HepG2 (cell line): ENCODE data around the gene ESRP2. TPM values are rescaled to one million over a fixed set of nuclear protein-coding genes. Genes with fewer than 3 reads are reported as not detected.

ENCODE experiments used
- AGO2 ChIP-seq: fragments of 200-400 bp; formaldehyde crosslinking; optimal IDR thresholded peaks from 2 replicates; pipeline ENCODE3; 2017; ENCODE audit warnings: mild to moderate bottlenecking, low read depth, low read length, moderate library complexity
- FOXA1 ChIP-seq, 2 experiments: fragments of 450-650 bp in 1 of 2; sonication (generic) in 1 of 2; formaldehyde crosslinking in 1 of 2; IDR thresholded peaks; 2 replicates each; pipeline versions ENCODE4 v1.4.0 to v1.6.1; 2016 to 2020; ENCODE audit warnings: missing genetic modification reagents in 1 of 2
- KDM5B ChIP-seq: sonication (generic); formaldehyde crosslinking; IDR thresholded peaks from 2 replicates; pipeline ENCODE4 v1.4.0; 2020; ENCODE audit warnings: missing genetic modification reagents, mild to moderate bottlenecking, borderline replicate concordance
- KLF13 ChIP-seq: sonication (generic); formaldehyde crosslinking; IDR thresholded peaks from 2 replicates; pipeline ENCODE4 v1.4.0; 2020; ENCODE audit warnings: mild to moderate bottlenecking, missing genetic modification reagents
- NAIF1 ChIP-seq: sonication (generic); formaldehyde crosslinking; IDR thresholded peaks from 2 replicates; pipeline ENCODE4 v1.5.0; 2020; ENCODE audit warnings: mild to moderate bottlenecking, missing genetic modification reagents, borderline replicate concordance
- NFE2L2 ChIP-seq: fragments of 150-350 bp; IDR thresholded peaks from 2 replicates; pipeline ENCODE4 v1.6.1; 2014; ENCODE audit warnings: low read length
- PAX8 ChIP-seq: sonication (generic); formaldehyde crosslinking; IDR thresholded peaks from 2 replicates; pipeline ENCODE4 v1.8.0; 2022; ENCODE audit warnings: mild to moderate bottlenecking, missing genetic modification reagents, borderline replicate concordance
- RFX1 ChIP-seq: fragments of 450-650 bp; IDR thresholded peaks from 2 replicates; pipeline ENCODE4 v1.6.1; 2017
- SRSF1 ChIP-seq: fragments of 200-400 bp; formaldehyde crosslinking; optimal IDR thresholded peaks from 2 replicates; pipeline ENCODE3; 2017; ENCODE audit warnings: mild to moderate bottlenecking, low read depth, low read length, moderate library complexity
- ZNF382 ChIP-seq: sonication (generic); formaldehyde crosslinking; IDR thresholded peaks from 2 replicates; pipeline ENCODE4 v1.5.0; 2020; ENCODE audit warnings: missing genetic modification reagents, mild to moderate bottlenecking, borderline replicate concordance
- ZNF749 ChIP-seq: sonication (generic); formaldehyde crosslinking; IDR thresholded peaks from 2 replicates; pipeline ENCODE4 v1.8.0; 2022; ENCODE audit warnings: mild to moderate bottlenecking, missing genetic modification reagents, moderate library complexity, borderline replicate concordance
- polyA plus RNA-seq, 8 experiments: library from polyadenylated mRNA; depleted of rRNA in 3 of 8; stranded (reverse) in 7 of 8; unstranded in 1 of 8; fragments of >200 nt; fragmentation: Illumina TruSeq in 4 of 8; extraction: Trizol in 4 of 8; gene quantifications; 2 replicates each; pipeline versions ENCODE4 v1.2.1 to v1.2.3, GENCODE V29; 2011 to 2016; ENCODE audit warnings: low read depth in 4 of 8, missing spikeins in 1 of 8, mixed read lengths in 1 of 8; ENCODE audit not compliant: insufficient read depth in 1 of 8
- total RNA-seq, 5 experiments: library from RNA; depleted of rRNA; stranded (reverse); fragments of >200 nt; fragmentation: Illumina TruSeq; extraction: Trizol; gene quantifications; 2 replicates each; pipeline ENCODE4 v1.2.3, GENCODE V29; 2016; ENCODE audit warnings: low read depth in 1 of 5
- TF ChIP-seq, protein P1 (sequence below): sonication (generic); formaldehyde crosslinking; IDR thresholded peaks from 2 replicates; pipeline ENCODE4 v1.5.0; 2020; ENCODE audit warnings: mild to moderate bottlenecking, missing genetic modification reagents, borderline replicate concordance
- TF ChIP-seq, protein P2 (sequence below): IDR thresholded peaks from 2 replicates; pipeline ENCODE4 v1.6.1; 2016; ENCODE audit warnings: missing compliant biosample characterization, missing genetic modification reagents, borderline replicate concordance
- TF ChIP-seq, protein P3 (sequence below): sonication (generic); formaldehyde crosslinking; IDR thresholded peaks from 2 replicates; pipeline ENCODE4 v1.4.0; 2020; ENCODE audit warnings: mild to moderate bottlenecking, missing genetic modification reagents

Gene ESRP2
- total and polyA plus RNA-seq, 2 of the 13 experiments (the other 11 are each of a cell fraction or from before 2014, with no cell fraction given) = 21.1 to 32.4 TPM

DNA sequence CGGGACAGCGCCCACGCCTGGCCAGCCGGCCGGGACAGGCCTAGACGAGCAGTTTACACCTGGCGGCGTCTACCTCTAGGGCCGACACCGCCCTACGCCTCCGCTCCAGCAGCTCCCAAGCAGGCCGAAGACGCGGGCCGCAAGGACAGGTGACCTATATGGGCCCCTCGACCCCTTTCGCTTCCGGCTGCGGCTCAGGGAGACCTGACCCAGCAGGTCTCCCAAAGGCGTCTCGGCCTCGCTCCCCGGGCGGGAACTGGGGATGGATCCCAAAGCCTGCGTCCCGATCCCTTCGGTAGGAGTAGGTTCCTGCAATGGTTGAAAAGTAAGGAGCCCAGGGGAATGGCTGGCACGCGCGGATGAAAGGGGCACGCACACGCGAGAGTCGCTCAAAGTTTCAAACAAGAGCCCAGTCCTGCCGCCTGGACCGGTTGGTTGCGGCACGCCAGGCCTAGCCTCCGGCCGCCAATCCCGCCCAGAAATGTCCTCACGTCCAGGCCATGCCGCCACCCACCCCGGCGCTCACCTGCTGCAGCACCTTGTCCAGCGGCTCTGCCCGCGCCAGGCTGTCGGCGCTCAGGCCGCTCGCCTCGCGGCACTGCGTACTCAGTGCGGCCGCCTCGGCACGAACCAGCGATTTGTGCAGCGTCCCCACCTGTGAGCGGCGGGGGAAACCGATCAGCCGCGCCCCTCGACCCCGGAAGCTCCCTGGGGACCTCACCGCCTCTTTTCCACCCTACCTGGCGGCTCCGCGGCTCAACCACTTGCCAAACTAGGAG is 630 bp downstream of the ESRP2 start (continued):
- TF ChIP-seq, protein P1, sequence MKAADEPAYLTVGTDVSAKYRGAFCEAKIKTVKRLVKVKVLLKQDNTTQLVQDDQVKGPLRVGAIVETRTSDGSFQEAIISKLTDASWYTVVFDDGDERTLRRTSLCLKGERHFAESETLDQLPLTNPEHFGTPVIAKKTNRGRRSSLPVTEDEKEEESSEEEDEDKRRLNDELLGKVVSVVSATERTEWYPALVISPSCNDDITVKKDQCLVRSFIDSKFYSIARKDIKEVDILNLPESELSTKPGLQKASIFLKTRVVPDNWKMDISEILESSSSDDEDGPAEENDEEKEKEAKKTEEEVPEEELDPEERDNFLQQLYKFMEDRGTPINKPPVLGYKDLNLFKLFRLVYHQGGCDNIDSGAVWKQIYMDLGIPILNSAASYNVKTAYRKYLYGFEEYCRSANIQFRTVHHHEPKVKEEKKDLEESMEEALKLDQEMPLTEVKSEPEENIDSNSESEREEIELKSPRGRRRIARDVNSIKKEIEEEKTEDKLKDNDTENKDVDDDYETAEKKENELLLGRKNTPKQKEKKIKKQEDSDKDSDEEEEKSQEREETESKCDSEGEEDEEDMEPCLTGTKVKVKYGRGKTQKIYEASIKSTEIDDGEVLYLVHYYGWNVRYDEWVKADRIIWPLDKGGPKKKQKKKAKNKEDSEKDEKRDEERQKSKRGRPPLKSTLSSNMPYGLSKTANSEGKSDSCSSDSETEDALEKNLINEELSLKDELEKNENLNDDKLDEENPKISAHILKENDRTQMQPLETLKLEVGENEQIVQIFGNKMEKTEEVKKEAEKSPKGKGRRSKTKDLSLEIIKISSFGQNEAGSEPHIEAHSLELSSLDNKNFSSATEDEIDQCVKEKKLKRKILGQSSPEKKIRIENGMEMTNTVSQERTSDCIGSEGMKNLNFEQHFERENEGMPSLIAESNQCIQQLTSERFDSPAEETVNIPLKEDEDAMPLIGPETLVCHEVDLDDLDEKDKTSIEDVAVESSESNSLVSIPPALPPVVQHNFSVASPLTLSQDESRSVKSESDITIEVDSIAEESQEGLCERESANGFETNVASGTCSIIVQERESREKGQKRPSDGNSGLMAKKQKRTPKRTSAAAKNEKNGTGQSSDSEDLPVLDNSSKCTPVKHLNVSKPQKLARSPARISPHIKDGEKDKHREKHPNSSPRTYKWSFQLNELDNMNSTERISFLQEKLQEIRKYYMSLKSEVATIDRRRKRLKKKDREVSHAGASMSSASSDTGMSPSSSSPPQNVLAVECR (CRISPR knock-in tag) = peak; percentile 80
- TF ChIP-seq KDM5B (CRISPR knock-in tag) (peak; percentile 12; the same call in 1 of the 2 replicates), PAX8 (no peak), NFE2L2 (no peak), ZNF382 (CRISPR knock-in tag) (no peak), AGO2 (peak; percentile 95), RFX1 (no peak), NAIF1 (peak; percentile 40; the same call in 1 of the 2 replicates), FOXA1 (IDR thresholded peaks at IDR 0.05) (no peak), FOXA1 (CRISPR knock-in tag; IDR thresholded peaks at IDR 0.05) (peak; percentile 56), KLF13 (CRISPR knock-in tag) (no peak), SRSF1 (no peak), ZNF749 (CRISPR knock-in tag) (no peak; the same call in 1 of the 2 replicates)
- TF ChIP-seq, protein P2, sequence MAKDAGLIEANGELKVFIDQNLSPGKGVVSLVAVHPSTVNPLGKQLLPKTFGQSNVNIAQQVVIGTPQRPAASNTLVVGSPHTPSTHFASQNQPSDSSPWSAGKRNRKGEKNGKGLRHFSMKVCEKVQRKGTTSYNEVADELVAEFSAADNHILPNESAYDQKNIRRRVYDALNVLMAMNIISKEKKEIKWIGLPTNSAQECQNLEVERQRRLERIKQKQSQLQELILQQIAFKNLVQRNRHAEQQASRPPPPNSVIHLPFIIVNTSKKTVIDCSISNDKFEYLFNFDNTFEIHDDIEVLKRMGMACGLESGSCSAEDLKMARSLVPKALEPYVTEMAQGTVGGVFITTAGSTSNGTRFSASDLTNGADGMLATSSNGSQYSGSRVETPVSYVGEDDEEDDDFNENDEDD (CRISPR knock-in tag) = no peak; the same call in 1 of the 2 replicates
- TF ChIP-seq, protein P3, sequence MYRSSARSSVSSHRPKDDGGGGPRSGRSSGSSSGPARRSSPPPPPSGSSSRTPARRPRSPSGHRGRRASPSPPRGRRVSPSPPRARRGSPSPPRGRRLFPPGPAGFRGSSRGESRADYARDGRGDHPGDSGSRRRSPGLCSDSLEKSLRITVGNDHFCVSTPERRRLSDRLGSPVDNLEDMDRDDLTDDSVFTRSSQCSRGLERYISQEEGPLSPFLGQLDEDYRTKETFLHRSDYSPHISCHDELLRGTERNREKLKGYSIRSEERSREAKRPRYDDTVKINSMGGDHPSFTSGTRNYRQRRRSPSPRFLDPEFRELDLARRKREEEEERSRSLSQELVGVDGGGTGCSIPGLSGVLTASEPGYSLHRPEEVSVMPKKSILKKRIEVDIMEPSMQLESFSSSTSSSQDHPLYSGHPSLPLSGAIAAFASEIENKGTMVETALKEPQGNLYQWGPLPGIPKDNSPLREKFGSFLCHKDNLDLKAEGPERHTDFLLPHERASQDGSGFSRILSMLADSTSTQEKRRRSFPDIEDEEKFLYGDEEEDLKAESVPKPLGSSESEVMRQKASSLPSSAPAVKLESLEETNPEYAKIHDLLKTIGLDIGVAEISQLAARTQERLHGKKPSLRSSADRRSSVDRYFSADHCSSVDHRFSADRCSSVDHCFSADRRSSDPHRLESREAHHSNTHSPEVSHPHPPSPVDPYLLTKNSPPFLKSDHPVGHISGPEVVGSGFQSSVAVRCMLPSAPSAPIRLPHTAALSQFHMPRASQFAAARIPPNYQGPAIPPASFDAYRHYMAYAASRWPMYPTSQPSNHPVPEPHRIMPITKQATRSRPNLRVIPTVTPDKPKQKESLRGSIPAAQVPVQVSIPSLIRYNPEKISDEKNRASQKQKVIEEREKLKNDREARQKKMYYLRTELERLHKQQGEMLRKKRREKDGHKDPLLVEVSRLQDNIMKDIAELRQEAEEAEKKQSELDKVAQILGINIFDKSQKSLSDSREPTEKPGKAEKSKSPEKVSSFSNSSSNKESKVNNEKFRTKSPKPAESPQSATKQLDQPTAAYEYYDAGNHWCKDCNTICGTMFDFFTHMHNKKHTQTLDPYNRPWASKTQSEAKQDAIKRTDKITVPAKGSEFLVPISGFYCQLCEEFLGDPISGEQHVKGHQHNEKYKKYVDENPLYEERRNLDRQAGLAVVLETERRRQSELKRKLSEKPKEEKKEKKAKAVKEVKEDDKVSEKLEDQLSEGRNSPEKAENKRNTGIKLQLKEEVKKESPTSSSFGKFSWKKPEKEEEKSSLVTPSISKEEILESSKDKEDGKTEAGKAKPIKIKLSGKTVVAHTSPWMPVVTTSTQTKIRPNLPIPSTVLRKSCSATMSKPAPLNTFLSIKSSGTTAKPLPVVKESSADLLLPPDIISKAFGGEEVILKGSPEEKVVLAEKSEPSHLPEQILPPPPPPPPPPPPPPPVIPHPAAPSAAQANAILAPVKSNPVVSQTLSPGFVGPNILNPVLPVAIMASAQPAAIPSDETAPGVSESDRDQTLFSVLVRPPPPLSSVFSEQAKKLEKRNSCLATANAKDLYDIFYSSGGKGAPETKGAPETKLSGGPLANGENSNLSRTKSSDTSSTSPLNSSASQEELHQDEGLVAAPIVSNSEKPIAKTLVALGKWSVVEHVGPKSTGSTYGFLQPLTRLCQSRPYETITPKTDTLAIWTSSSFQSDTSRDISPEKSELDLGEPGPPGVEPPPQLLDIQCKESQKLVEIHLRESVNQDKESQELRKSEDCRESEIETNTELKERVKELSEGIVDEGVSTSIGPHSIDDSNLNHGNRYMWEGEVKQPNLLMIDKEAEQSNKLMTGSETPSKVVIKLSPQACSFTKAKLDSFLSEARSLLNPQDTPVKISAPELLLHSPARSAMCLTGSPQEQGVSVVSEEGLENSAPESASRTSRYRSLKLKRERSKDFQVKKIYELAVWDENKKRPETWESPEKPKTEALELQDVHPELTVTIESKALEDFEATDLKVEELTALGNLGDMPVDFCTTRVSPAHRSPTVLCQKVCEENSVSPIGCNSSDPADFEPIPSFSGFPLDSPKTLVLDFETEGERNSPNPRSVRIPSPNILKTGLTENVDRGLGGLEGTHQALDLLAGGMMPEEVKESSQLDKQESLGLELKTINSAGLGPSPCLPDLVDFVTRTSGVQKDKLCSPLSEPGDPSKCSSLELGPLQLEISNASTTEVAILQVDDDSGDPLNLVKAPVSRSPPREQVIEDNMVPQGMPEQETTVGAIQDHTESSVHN = no peak; the same call in 1 of the 2 replicates
